ENCODE measurements around the gene IL1RAPL2.
"Not testable (repeated sequence)": the region's sequence is repeated elsewhere in the genome, so short reads cannot be mapped to it uniquely, and the experiment has no call there.

IL1RAPL2 gene

GRCh38 chrX:104677517-104677916 lies 111.5 kb downstream of the IL1RAPL2 start:
- DNase-seq = not testable (repeated sequence)

GRCh38 chrX:104679175-104679574 lies 113.2 kb downstream of the IL1RAPL2 start:
- DNase-seq = no peak

GRCh38 chrX:104681214-104681613 lies 115.2 kb downstream of the IL1RAPL2 start:
- no peak for DNase-seq

GRCh38 chrX:104684077-104684476 lies 118.1 kb downstream of the IL1RAPL2 start:
- no peak for DNase-seq

- no peak for DNase-seq
Measured at GRCh38 chrX:104695593-104695992, 129.6 kb downstream of the IL1RAPL2 start.

- no peak for DNase-seq
Measured at GRCh38 chrX:104696667-104697066, 130.7 kb downstream of the IL1RAPL2 start.

GRCh38 chrX:104697294-104697693 lies 131.3 kb downstream of the IL1RAPL2 start:
- DNase-seq = no peak

- DNase-seq = no peak
Measured at GRCh38 chrX:104707042-104707441, 141.0 kb downstream of the IL1RAPL2 start.

GRCh38 chrX:104707572-104707971 lies 141.6 kb downstream of the IL1RAPL2 start:
- DNase-seq = no peak

- DNase-seq = no peak
Measured at GRCh38 chrX:104712515-104712914, 146.5 kb downstream of the IL1RAPL2 start.

GRCh38 chrX:104721854-104722253 lies 155.9 kb downstream of the IL1RAPL2 start:
- no peak for DNase-seq

GRCh38 chrX:104728456-104728855 lies 162.5 kb downstream of the IL1RAPL2 start:
- DNase-seq = no peak

GRCh38 chrX:104742355-104742754 lies 176.4 kb downstream of the IL1RAPL2 start:
- DNase-seq = no peak

- DNase-seq = no peak
Measured at GRCh38 chrX:104745152-104745551, 179.2 kb downstream of the IL1RAPL2 start.

GRCh38 chrX:104749951-104750610 lies 184.1 kb downstream of the IL1RAPL2 start:
- no peak for DNase-seq

GRCh38 chrX:104762641-104763040 lies 196.6 kb downstream of the IL1RAPL2 start:
- no peak for DNase-seq

- no peak for DNase-seq
Measured at GRCh38 chrX:104789784-104790183, 223.8 kb downstream of the IL1RAPL2 start.

- DNase-seq = no peak
Measured at GRCh38 chrX:104795804-104796203, 229.8 kb downstream of the IL1RAPL2 start.

- DNase-seq = no peak
Measured at GRCh38 chrX:104803219-104803618, 237.2 kb downstream of the IL1RAPL2 start.

- no peak for DNase-seq
Measured at GRCh38 chrX:104806346-104806745, 240.3 kb downstream of the IL1RAPL2 start.

GRCh38 chrX:104833401-104833800 lies 267.4 kb downstream of the IL1RAPL2 start:
- DNase-seq = no peak

GRCh38 chrX:104842646-104843045 lies 276.6 kb downstream of the IL1RAPL2 start:
- no peak for DNase-seq

GRCh38 chrX:104852241-104852640 lies 286.2 kb downstream of the IL1RAPL2 start:
- DNase-seq = no peak

GRCh38 chrX:104854188-104854587 lies 288.2 kb downstream of the IL1RAPL2 start:
- no peak for DNase-seq

GRCh38 chrX:104854790-104855340 lies 288.9 kb downstream of the IL1RAPL2 start:
- DNase-seq = no peak
